GM12872 (cell line): ENCODE measurements around the gene HPS3.

Experiments used
- TF ChIP-seq, protein P1 (sequence below): IDR thresholded peaks from 3 replicates; pipeline ENCODE4 v1.5.1; 2011; ENCODE audit warnings: low read depth, mild to moderate bottlenecking, low read length, moderate library complexity; ENCODE audit not compliant: insufficient read depth

The HPS3 gene

DNA sequence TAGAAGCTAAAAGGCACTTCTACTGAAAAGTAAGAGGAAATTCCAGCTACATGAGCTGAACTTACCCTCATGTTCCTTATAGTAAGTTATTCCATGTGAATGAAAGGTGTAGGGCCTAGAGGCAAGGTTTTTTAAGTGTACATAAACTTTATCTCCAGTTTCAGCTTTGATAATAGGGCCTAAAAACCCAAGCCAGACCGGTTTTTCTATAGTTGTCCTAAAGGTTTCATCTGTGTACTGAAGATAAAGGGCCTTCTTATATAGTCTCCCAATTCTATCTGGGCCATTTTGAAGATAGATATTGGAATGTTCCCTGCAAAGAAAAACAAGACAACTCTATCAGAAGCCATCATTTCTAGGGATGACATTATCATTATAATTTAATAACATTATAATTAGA is 82.9 kb downstream of the HPS3 start:
- TF ChIP-seq, protein P1, sequence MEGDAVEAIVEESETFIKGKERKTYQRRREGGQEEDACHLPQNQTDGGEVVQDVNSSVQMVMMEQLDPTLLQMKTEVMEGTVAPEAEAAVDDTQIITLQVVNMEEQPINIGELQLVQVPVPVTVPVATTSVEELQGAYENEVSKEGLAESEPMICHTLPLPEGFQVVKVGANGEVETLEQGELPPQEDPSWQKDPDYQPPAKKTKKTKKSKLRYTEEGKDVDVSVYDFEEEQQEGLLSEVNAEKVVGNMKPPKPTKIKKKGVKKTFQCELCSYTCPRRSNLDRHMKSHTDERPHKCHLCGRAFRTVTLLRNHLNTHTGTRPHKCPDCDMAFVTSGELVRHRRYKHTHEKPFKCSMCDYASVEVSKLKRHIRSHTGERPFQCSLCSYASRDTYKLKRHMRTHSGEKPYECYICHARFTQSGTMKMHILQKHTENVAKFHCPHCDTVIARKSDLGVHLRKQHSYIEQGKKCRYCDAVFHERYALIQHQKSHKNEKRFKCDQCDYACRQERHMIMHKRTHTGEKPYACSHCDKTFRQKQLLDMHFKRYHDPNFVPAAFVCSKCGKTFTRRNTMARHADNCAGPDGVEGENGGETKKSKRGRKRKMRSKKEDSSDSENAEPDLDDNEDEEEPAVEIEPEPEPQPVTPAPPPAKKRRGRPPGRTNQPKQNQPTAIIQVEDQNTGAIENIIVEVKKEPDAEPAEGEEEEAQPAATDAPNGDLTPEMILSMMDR, result no peak

DNA sequence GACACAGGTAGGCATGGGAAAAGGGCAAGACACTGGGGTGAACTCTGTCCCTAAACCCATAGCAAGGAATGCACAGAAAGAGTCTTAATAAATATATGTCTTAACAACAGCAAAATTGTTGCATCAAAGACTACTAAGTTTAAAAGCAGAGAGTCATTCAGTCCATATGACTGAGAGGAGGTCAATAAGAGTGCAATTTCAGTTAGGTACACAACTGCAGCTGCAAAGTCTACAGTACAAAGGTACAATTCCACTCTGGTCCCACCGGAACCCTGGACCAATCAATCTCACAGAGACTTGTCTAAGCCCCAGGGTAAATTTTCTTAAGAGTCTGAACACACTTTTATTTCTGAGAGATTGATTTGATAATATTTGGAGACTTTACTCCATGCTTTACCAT is 85.3 kb downstream of the HPS3 start:
- TF ChIP-seq, protein P1, result no peak

DNA sequence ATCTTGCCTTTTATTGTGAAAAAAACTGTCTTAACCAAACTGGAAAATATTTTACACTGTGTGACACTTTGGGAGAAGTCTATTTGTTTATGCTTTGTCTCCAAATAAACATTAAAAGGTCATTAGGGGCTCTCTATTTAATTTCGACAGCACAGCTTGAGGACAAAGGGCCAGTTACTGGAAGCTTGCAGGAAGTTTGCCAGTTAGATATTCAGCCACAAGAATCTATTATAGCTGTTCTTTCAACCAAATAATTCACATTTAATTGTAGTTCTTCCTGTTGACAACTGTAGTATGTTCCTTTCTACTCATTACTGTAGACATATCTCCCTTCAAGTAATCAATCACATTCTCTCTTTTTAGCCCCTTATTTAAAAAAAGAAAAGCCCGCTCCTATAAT is 86.1 kb downstream of the HPS3 start:
- TF ChIP-seq, protein P1, result no peak

DNA sequence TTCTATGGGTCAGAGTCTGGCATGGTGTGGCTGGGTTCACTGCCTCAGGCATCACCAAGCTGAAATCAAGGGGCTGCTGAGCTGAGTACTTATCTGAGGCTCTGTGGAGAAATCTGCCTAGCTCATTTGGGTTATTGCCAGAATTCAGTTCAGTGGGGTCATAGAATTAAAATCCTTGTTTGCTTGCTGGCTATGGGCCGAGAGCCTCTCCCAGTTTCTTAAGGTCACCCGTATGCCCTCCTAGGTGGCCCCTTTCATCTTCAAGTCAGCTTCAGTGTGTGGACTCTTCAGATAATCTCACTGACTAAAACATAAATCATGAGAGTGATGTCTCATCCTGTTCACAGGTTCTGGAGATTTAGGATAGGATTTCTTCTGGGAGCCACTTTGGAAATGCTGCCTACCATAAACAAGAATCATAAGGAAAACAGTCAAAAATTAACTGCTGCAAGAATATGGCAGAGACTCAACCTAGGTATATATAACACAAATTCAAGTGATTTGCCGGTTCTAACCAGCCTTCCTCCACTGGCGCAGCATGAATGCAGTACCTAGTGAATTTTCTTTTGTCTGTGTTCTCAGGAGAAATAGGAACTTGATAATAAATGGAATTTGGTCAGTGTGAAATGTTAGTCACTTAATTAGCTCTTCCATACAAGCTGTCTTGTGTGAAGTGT is 86.9 kb downstream of the HPS3 start:
- TF ChIP-seq, protein P1, result no peak

DNA sequence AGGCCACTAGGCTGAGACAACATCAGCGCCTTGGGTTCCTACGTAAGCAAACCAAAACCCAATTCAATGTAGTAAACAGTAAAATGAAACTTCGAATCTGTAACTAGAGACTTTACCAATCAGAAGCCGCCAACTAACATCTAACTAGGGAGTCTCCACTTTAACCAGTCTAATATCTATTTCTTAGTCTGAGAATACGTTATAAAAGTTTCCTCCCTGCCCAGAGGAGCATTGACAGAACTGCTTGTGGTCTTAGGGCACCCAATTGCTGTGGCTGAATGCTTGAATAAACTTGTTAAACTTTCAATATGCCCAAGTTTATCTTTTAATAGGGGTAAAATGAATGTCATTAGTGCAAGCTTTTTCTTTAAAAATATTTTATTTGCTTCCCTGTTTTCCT is 87.9 kb downstream of the HPS3 start:
- TF ChIP-seq, protein P1, result no peak

DNA sequence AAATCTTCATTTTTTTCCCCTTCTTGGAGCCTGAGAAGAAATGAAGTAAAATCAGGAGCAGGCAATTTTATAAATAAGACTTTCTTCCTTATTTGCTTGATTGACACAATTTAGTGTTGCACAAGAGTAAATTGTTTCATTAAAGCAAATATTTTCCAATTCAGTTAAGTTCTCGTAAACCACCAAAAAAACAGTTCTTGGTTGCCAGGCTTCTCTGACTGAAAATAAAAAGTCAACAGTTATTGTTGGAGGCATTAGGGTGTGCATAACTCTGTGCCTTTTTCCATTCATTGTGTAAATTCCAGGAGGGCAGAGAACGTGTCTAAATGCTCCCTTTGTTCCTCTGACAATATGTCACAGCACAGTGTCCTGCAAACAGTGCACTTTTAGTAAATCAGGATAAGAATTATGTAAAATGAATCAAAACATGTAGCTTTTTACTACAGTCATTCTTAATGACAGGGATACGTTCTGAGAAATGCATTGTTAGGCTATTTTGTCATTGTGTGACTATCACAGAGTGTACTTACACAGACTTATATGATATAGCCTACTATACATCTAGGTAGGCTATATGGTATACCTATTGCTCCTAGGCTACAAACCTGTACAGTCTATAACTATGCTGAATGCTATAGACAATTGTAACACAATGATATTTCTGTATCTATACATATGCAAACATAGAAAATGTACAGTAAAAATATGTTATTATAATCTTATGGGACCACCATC is 92.5 kb downstream of the HPS3 start, which contains the start of gene CP:
Gene CP (minus strand): TSS at position 47 of the 735 bp plus-strand sequence. CDS start 37 bp downstream, at position 10.
- TF ChIP-seq, protein P1, result no peak
